B cell (primary cell): Measurements from ENCODE around the gene PRSS16.

Experiments used
- EZH2 ChIP-seq: IDR thresholded peaks from 2 replicates; pipeline ENCODE4 v1.6.1; 2012; ENCODE audit warnings: borderline replicate concordance, low read depth, mild to moderate bottlenecking, moderate library complexity, low read length; ENCODE audit not compliant: insufficient read depth, poor library complexity, severe bottlenecking
- TF ChIP-seq, protein P1 (sequence below): fragments of 200-600 bp; IDR thresholded peaks from one replicate; pipeline ENCODE4 v1.8.0; 2022; ENCODE audit warnings: antibody characterized with exemption, mild to moderate bottlenecking

DNA sequence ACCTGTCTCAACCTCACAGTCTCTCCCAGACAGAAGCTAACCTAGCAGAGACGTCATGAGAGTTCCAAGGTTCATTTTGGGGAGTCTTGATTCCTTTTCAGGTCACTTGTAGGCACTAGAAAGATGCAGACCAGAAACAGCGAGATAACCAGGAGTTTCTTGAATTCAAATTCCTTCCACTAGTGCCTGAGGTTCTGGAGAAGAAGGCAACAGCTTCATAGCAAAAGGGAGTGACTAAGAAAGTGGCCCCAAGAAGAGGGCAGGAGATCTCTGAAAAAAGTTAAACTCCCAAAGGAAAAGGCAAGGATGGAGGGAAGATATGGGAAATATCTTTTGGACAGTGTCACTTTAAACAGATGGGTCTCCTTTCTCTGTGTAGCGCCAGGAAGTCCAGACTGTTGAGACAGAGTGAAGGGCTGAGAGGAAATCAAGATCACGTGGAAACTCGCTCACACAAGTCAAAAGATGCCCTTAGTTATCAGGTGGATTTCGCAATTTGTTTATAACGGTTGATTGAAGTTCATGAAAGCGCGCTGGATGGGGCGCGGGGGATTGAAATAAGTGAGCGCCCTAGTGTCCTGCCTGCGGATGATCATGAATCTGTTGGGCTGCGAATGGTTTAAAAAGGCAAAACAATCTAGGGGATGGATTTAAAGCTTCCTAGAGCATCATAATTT lies 4.8 kb upstream of the PRSS16 start:
- TF ChIP-seq, protein P1, sequence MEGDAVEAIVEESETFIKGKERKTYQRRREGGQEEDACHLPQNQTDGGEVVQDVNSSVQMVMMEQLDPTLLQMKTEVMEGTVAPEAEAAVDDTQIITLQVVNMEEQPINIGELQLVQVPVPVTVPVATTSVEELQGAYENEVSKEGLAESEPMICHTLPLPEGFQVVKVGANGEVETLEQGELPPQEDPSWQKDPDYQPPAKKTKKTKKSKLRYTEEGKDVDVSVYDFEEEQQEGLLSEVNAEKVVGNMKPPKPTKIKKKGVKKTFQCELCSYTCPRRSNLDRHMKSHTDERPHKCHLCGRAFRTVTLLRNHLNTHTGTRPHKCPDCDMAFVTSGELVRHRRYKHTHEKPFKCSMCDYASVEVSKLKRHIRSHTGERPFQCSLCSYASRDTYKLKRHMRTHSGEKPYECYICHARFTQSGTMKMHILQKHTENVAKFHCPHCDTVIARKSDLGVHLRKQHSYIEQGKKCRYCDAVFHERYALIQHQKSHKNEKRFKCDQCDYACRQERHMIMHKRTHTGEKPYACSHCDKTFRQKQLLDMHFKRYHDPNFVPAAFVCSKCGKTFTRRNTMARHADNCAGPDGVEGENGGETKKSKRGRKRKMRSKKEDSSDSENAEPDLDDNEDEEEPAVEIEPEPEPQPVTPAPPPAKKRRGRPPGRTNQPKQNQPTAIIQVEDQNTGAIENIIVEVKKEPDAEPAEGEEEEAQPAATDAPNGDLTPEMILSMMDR: no peak
- TF ChIP-seq EZH2: no peak
